GM18499 (cell line): ENCODE results near the gene AIG1.
A peak's percentile ranks its signal among the peaks of the same experiment; 100 is the strongest.
"Not testable (repeated sequence)": the region's sequence is repeated elsewhere in the genome, so short reads cannot be mapped to it uniquely, and the experiment has no call there.

Experiments used
- ATAC-seq: cut with Tn5 transposase; IDR thresholded peaks from one replicate; pipeline ENCODE4 v1.9.1; 2021; ENCODE audit warnings: moderate number of reproducible peaks; ENCODE audit not compliant: insufficient read depth, unreplicated experiment

The AIG1 gene

DNA sequence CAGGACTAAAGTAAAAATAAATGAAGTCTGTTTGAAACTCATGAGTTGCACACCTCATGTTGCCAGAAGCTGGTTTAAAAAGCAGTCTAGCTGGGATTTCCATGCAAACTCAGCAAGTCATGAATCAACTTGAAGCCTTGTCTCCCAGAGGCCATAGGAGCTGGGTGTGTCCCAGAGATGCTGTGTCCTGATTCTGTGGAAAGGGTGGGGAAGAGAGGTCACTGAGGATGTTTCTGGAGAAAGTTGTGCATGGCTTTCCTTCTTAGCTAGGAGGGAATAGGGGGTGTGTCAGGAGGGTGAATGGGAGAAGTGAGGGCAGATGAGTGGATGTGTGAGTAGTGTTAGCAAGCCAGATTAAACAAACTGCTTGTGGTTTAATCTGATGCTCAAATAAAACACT lies 278.5 kb downstream of the AIG1 start:
- ATAC-seq, result no peak

DNA sequence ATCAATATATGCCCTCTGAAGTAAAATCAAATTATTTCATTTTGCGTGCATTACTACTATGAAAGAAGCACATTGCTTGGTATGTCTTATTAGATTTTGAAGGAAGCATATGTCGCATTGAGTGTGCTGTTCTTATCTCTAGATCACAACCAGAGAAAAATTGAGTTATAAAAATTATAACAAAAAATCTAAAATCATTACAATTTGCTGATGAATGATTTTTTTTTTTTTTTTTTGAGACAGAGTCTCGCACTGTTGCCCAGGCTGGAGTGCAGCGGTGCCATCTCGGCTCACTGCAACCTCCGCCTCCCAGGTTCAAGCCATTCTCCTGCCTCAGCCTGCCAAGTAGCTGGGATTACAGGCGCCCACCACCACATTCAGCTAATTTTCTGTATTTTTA lies 284.8 kb downstream of the AIG1 start:
- ATAC-seq, result not testable (repeated sequence)

DNA sequence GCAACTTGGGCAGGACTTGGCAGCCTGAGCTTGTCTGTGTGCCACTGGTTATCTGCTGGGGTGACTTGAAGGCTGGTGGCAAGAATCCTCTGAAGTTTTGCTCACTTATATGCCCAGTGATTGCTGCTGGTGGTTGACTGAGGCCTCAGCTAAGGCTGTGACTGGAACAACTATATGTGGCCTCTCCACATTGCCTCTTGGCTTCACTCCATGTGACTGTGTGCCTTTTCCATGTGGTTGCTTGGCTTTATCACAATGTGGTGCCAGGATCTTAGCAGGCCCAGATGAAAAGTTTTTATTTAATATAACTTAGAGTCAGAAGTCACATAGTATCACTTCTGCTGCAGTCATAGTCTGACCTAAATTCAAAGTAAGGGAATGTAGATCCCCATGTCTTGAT lies 285.3 kb downstream of the AIG1 start:
- no peak for ATAC-seq

DNA sequence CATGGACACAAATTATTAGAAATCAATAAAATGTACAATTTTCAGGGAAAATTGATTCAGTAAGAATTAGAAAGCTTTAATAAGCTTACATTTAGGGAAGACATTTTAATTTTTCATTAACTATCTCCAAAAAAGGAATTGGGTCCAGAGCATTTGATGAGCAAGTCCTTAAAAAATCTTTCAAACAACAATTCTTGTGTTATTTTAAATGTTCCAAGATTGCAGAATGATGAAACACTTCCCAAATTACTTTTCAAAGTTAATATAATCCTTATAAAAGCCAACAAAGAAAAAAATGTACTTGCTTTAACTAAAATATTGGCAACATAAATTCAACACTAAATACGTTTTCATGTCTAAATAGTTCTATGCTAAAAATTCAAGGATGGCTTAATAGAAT lies 287.8 kb downstream of the AIG1 start:
- no peak for ATAC-seq

DNA sequence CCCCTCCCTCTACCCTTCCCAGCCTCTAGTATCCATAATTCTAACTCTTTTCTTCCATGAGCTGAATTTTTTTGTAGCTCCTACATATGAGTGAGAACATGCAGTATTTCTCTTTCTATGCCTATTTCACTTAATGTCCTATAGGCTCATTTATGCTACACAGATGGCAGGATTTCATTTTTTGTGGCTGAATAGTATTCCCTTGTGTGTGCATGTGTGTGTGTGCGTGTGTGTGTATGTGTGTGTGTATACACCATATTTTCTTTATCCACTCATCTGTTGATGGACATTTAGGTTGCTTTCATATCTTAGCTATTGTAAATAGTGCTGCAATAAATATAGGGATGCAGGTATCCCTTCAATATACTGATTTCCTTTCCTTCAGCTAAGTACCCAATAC lies 288.8 kb downstream of the AIG1 start:
- no peak for ATAC-seq

DNA sequence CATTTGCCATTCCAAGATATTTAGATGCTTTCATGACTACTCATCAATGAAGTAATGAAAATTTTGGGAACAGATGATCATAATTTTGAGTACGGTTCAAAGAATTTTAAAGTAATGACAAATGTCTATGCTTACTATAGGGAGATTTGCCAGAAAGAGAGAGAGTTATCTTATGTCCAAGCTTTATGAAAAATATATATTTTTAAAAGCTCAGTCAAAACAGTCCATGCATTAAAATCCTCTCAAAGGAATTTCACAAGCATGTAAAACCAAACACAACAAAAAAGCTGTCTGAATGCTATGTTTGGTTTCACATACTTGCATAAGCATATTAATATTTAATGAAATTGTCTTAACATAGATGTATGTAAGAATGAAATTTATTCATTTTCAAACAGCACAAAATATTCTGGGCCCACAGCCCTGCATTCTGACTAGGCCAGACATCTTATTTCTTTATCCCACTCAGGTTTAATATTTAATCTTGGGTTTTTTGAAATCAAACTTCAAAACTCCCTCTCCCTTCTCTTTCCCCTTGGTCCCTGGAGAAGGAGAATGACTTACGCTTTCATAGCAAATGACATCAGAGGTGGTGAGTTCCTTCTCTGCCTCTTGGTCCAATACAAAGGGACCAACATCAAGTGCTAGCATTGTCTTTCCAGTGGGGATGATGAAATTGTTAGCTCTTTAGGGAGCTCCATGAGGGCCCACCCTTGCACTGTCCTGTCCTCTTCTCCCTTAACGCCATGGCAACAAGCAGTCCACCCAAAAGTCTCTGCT lies 295.6 kb downstream of the AIG1 start:
- ATAC-seq, result no peak

DNA sequence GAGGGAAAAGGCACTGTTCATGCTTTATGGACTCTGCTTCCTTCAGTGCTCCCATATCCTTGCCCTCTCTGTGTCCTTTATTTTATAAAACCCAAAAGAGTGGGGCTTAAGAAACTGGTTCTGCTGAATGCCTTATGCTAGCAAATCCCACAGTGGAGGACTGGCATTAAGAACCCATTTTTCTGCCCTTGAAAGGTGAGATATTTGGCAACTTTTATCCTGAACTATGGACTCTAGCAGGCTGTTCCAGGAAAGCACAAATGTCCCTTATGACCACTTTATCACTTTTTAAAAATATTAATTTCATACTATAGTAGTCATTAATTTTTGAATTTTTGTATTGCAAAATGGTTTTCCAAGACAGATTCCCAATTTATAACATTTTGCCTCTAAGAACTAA lies 296.5 kb downstream of the AIG1 start:
- ATAC-seq, result no peak

DNA sequence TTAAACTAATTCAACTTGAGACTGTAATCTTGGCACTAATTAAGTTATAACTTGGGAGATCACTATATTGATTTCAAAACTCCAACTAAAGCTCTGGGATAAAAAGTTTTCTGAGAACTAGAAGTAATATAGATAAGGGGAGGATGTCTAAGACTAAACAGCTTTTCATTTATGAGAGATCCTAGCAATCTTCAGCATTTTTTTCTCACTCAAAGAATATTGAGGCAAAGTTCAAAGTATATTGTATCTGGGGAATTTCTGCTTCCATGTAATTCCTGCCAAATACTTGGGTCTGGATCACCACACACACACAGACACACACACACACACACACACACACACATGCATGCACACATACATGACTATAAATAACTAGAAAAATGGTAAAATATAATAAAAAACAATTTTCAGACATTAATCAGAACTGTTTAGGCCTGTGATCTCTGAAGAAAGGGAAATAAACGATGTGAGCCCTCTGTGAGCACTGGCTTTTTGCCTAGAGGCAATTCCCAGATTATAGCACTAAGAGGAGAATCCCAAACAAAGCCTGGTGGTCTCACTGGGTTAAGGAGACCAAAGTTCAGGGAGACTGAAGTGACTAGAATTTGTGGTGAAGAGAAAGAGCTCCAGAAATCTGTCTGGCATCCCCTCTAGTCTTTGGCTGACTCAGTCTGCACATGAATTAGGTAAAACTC lies 297.0 kb downstream of the AIG1 start:
- ATAC-seq, result no peak

DNA sequence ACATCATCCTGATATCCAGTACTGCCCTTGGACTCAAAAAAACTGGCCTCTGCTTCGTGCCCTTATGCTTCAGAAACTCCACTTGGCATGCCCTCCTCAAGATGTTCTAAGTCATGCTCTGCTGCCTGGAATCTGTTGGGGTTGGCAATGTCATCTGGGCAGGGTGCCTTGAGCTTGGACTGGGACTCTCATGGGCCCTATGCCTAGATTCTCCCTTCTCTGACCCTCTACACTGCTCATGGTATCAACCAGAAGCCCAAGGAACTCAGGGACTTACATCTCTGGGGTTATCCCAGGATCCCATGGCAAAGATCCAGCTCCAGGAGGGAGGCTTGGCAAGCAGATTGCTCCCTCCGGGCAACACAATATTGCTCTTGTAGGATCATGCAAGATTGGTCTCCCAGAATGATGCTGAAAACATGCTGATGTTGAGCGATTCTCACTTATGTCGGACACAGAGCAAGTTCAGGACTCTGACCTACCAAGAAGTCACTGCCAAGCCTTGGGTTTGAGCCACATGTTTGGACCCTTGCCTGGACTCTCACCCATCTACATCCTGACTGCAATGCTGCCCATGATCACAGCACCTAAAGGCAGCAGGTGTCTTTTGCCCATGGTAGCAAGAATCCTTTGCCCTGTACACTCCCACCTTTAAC lies 301.0 kb downstream of the AIG1 start:
- ATAC-seq, result no peak

DNA sequence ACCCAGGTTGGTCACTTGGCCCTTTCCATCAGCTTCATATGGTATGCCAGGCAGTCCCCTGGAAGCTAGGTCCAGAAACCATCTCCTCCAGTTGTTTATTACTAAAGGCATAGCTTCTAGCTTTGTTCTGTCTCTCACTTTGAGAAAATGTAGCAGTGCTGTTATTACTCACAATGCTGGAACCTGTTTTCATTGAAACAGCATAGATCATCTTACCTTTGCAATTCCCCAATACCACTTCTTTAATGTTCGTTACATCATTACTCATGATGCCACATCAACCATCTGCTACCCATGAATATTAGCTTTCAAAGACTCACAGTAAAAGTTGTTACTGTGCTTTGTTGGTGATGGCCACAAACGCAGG lies 301.5 kb downstream of the AIG1 start:
- ATAC-seq, result no peak

DNA sequence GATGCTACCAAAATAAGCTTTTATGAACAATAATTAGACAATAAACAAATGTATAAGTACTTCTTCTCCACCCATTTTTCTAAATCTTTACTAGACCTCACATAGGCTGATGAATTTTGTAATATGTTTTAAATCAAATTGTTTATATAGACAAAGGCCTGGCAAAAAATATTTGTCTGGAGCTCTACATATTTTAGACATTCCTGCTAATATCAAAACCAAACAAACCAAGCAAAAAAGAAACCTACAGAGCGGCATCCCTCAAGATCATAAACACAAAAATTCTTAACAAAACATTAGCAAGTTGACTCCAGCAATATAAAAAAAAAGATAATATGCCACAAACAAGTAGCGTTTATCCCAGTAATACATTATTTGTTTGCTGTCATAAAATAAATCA lies 302.6 kb downstream of the AIG1 start:
- no peak for ATAC-seq

DNA sequence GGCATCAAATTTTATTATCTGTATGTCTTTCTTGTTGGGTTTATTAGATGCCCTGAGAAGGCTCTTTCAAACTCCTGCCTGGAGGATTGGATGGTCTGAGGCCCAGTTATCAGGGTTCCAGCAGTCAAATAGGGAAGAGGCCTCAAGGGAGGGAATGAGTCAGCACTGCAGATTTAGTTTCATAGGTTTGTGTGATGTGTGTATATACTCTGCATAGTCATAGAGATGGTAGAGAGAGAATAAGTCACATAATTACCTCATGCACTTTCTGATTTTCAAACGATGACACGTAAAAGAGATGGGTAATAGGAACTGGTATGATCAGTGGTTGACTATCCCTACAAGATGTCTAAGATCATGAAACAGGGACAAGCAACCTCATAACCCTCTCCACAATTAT lies 307.7 kb downstream of the AIG1 start:
- ATAC-seq, result peak; percentile 100

DNA sequence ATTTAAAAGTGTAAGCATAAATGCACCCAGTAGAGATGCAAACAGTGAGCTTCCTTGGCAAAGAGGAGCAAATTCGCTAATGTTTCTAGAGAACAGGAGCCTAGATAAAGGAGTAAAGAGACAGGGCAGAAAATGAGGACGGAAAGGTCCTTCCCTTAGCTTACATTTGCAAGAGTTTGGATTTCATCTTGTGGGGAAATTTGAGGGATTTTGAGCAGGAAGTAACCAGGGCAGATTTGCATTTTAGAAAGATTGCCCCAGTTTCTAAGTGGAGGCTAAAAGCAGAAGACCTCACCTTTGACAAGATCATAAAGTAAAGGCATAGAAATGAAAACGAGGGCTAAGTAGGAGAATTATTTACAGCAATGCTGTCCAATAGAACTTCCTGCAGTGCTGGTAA lies 309.3 kb downstream of the AIG1 start:
- ATAC-seq, result no peak

DNA sequence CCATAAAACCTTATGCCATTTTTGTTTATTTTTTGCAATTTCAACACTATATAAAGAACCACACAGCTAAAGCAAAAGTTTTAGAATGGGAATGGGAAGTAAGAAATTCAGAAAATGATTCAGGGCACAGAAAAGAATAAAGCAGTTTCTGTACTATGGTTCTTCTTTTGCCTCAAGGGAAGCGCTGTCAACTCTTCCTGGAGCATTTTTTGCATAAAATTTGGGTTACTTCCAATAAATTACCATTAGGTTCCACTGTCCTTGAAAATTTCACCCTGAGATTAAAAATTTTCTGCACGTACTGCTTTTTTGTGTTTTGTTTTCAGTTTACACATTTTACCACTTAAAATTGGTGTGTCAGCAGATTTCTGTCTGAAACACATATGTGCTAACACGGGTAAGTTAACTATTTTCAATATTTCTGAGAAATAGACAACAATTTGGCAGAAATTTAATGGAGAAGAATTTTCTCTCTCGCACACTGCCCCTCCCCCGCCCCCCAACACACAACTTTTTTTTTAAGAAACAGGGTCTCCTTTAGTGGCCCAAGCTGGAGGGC lies 310.2 kb downstream of the AIG1 start:
- ATAC-seq, result no peak

DNA sequence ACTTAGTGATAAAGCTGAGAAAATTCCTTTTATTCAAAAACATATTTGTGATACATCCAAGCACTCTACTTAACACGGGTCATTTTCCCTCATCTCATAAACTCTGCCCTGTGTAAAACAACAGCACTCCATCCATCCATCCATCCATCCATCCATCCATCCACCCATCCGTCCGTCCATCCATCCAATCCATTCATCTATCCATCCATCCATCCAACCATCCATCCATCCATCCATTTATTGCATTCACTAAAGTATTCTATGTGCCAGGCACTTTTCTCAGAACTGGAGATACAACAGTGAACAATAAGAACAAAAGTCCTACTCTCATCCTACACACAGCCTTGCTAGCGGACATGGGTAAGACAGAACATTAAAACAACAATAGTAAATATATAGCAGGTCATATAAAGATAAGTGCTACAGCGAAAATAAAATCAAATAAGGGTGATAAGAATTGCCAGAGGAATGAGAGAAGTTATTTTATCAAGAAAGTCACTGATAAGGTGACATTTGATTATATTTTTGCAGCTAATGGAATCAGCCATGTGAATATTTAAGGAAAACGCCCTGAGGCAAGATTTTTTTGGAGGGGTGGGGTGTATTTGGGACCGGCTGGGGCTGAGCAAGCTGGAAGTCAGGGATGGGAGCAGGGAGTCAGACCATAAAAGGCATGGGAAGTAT lies 311.7 kb downstream of the AIG1 start:
- ATAC-seq, result no peak

DNA sequence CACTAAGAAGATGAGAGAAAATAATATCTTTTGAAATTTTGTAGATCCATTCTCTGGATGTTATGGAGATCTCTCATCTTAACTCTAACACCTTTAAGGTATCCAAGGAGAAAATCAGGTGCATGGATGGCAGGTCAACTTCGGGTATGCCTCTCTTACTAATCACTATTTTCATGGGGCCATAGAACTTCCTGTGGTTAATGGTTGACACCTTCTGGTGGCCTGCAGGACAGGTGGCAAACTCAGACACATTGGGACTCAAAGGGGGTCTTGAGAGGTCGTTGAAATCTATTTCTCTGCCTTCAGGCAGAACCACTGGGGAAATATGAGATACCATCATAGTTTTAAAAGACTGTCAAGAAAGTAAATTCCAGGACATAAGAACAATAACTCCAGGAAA lies 313.3 kb downstream of the AIG1 start:
- ATAC-seq, result no peak

DNA sequence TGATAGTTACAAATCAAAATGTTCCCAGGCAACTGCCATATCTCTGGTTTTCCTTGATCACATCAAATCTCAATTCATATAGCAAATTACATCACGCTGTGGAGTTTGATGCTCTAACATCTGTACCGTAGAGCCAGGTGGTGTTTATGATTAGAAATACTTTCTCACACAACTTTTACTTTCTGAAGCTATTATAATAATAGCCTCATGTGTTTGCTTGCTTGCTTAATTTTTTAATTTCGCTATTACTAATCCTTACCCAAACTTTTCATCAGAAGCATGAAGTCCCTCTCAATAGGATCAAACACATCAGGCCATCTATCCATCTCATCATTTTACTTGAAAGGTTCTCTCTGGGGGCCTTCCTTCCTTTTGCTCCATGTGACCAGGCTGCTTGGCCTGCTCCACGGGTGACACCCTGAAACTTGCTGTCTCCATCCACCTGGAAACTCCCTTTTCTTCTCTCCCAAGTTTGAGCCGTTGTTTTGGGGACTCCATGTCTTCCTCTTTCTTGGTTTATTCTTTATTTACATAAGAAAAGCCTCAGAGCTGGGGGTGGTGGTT lies 314.4 kb downstream of the AIG1 start:
- ATAC-seq, result no peak

DNA sequence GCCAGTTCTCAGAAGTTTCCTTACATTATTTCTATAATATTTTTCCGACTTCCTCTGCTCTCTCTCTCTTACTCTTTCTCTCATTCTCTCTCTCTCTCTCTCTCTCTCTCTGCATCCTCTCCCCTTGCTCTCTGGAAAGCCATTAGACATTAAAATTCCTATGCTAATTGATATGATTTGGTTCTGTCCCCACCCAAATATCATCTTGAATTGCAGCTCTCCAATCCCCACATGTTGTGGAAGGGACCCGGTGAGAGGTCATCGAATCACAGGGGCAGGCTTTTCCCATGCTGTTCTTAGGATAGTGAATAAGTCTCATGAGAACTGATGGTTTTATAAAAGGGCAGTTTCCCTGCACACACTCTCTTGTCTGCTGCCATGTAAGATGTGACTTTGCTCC lies 315.7 kb downstream of the AIG1 start:
- ATAC-seq, result no peak

DNA sequence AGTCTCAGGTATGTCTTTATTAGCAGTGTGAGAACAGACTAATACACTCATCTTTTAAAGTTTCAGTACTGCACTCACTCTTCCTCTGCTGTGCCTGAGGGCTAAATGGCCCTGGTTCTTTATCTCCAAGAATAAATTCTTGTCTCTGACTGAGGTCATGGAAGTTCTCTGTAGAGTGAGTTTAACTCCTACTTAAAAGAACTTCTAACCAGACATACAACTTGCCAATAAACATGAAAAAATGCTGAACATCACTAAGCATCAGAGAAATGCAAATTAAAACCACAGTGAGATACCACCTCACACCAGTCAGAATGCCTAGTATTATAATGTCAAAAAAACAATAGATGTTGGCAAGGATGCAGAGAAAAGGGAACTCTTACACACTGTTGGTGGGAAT lies 316.2 kb downstream of the AIG1 start:
- ATAC-seq, result no peak

DNA sequence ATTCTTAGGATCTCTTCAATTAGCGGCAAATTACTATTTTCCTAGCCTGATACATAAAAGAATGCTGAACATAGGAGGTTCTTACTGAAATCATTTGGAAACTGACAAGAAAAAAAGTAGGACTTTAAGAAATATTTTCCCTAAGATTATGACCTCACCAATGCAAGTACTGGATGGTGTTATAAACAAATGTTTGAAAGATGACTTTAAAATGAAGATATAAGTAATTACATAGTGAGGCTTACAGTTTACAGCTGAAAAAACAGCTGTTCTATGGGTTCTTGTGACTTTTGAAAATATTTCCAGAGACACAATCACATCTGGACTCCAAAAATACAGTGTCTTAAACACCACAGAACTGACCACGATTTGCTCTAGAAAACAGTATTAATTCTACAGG lies 324.9 kb downstream of the AIG1 start:
- ATAC-seq, result no peak
